Suprapubic skin (tissue), 4 donors: ENCODE measurements around the gene PREX1. TPM values are rescaled to one million over a fixed set of nuclear protein-coding genes. Genes with fewer than 3 reads are reported as not detected.
"Not testable (repeated sequence)": the region's sequence is repeated elsewhere in the genome, so short reads cannot be mapped to it uniquely, and the experiment has no call there.

Experiments used
- DNase-seq, 2 donors: peaks; one replicate each; pipeline ENCODE4 v3.0.0-alpha.2; 2019; ENCODE audit warnings: low spot score in 2 of 2
- H3K27ac ChIP-seq: fragments of 200-600 bp; sonication (generic); one replicate; pipeline ENCODE4 v1.5.1; 2019
- H3K27me3 ChIP-seq: fragments of 200-600 bp; sonication (generic); one replicate; pipeline ENCODE4 v1.5.1; 2019
- H3K36me3 ChIP-seq: fragments of 200-600 bp; sonication (generic); one replicate; pipeline ENCODE4 v1.5.1; 2019
- H3K4me1 ChIP-seq: fragments of 200-600 bp; sonication (generic); one replicate; pipeline ENCODE4 v1.5.1; 2019
- H3K4me3 ChIP-seq: fragments of 200-600 bp; sonication (generic); one replicate; pipeline ENCODE4 v1.5.1; 2019; ENCODE audit warnings: mild to moderate bottlenecking
- H3K9me3 ChIP-seq: fragments of 200-600 bp; sonication (generic); one replicate; pipeline ENCODE4 v1.5.1; 2019
- EP300 ChIP-seq: sonication (generic); formaldehyde crosslinking; IDR thresholded peaks from one replicate; pipeline ENCODE4 v1.6.1; 2017; ENCODE audit warnings: antibody characterized with exemption
- POLR2A ChIP-seq, 2 donors: fragments of 450-650 bp; IDR thresholded peaks; one replicate each; pipeline ENCODE4 v1.6.1; 2017; ENCODE audit warnings: antibody characterized with exemption in 2 of 2, mild to moderate bottlenecking in 2 of 2, moderate library complexity in 2 of 2
- POLR2AphosphoS5 ChIP-seq, 3 donors: sonication (generic); formaldehyde crosslinking; IDR thresholded peaks; one replicate each; pipeline ENCODE4 v1.6.1; 2017; ENCODE audit warnings: antibody characterized with exemption in 3 of 3
- WGBS: methylation state at CpG from one replicate; pipeline ENCODE4 v1.1.5; 2018; 5-methylcytosine and 5-hydroxymethylcytosine counted together
- total RNA-seq, 4 donors: library from RNA; depleted of rRNA; stranded (reverse); fragments of >200 nt; gene quantifications; one replicate each; pipeline ENCODE4 v1.1.0, GENCODE V29; 2016
- TF ChIP-seq, protein P1 (sequence below), 2 donors: fragments of 200-600 bp in 1 of 2; fragments of 450-650 bp in 1 of 2; sonication (generic) in 1 of 2; IDR thresholded peaks; one replicate each; pipeline ENCODE4 v1.5.1; 2016 to 2019; ENCODE audit warnings: antibody characterized with exemption in 2 of 2, mild to moderate bottlenecking in 1 of 2, moderate library complexity in 1 of 2

The PREX1 gene
- total RNA-seq, 4 donors from 2014 or later: 4.7 to 15.1 (median 10.2) TPM

DNA sequence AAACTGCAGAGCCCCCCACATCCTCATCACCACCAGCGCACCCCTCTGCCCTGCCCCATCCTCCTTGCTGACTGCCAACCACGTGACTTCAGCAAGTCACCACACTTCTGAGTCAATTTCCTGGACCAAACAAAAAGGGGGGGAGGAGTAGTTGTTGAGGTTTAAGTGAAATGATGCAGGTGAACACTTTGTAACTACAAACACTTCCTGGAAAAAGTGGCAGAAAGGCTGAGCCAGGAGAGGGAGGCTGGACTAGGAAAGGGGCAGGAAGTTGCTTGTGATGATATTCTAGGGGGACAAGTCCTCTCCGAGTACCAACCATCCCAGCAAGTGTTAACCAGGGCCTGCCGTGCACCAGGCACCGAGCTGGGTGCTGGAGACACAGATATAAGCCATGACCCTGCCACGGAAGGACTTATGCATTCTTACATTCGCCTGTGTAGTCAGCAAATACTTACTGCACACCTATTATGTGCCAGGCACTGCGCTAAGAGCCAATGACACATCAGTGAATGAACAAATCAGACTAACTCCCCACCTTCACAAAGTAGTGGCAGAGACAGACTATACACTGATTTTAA lies 67.3 kb downstream of the PREX1 start:
- H3K36me3 ChIP-seq: no peaks in the 10 kb centered on the region
- no peak overlapping the region for H3K4me3 ChIP-seq
- H3K9me3 ChIP-seq: no peaks in the 10 kb centered on the region
- no peak for DNase-seq
- 52% methylated on average over 8 of the region's 8 CpGs for WGBS
- TF ChIP-seq POLR2AphosphoS5 (IDR thresholded peaks at IDR 0.05): no peak
- no peak for TF ChIP-seq EP300
- TF ChIP-seq POLR2A (IDR thresholded peaks at IDR 0.05): no peak
- TF ChIP-seq, protein P1, sequence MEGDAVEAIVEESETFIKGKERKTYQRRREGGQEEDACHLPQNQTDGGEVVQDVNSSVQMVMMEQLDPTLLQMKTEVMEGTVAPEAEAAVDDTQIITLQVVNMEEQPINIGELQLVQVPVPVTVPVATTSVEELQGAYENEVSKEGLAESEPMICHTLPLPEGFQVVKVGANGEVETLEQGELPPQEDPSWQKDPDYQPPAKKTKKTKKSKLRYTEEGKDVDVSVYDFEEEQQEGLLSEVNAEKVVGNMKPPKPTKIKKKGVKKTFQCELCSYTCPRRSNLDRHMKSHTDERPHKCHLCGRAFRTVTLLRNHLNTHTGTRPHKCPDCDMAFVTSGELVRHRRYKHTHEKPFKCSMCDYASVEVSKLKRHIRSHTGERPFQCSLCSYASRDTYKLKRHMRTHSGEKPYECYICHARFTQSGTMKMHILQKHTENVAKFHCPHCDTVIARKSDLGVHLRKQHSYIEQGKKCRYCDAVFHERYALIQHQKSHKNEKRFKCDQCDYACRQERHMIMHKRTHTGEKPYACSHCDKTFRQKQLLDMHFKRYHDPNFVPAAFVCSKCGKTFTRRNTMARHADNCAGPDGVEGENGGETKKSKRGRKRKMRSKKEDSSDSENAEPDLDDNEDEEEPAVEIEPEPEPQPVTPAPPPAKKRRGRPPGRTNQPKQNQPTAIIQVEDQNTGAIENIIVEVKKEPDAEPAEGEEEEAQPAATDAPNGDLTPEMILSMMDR (IDR thresholded peaks at IDR 0.05): no peak
- peaks cover 6% of the 10 kb centered on the region for H3K4me1 ChIP-seq
- H3K27me3 ChIP-seq: peaks cover 1% of the 10 kb centered on the region
- H3K27ac ChIP-seq: peak overlapping the region; percentile 29

DNA sequence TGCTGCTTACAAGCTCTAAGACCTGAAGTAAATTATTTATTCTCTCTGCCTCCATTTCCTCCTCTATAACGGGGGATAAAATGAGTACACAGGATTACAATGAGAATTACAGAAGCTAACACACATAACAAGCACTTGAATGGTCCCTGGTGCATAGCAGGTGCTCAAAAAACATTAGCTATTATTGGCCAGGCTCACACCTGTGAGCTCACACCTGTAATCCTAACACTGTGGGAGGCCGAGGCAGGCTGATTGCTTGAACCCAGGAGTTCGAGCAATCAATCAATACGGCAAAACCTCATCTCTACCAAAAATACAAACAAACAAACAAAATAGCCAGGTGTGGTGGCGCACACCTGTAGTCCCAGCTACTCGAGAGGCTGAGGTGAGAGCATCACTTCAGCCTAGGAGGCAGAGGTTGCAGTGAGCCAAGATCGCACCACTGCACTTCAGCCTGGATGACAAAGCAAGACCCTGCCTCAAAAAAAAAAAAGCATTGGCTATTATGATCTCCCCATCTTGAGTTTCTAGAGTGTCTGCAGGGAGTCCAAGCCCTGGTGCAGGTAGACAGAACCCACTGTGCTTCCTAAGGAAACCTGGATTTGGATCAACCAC lies 68.1 kb downstream of the PREX1 start:
- TF ChIP-seq, protein P1 (IDR thresholded peaks at IDR 0.05): no peak
- TF ChIP-seq POLR2A (IDR thresholded peaks at IDR 0.05): no peak
- no peak for TF ChIP-seq POLR2AphosphoS5 (IDR thresholded peaks at IDR 0.05)
- no peaks in the 10 kb centered on the region for H3K36me3 ChIP-seq
- 97% methylated on average over 7 of the region's 7 CpGs for WGBS
- H3K27me3 ChIP-seq: no peaks in the 10 kb centered on the region
- H3K27ac ChIP-seq: no peak overlapping the region
- no peaks in the 10 kb centered on the region for H3K9me3 ChIP-seq
- peaks cover 6% of the 10 kb centered on the region for H3K4me1 ChIP-seq
- H3K4me3 ChIP-seq: no peak overlapping the region
- no peak for DNase-seq

DNA sequence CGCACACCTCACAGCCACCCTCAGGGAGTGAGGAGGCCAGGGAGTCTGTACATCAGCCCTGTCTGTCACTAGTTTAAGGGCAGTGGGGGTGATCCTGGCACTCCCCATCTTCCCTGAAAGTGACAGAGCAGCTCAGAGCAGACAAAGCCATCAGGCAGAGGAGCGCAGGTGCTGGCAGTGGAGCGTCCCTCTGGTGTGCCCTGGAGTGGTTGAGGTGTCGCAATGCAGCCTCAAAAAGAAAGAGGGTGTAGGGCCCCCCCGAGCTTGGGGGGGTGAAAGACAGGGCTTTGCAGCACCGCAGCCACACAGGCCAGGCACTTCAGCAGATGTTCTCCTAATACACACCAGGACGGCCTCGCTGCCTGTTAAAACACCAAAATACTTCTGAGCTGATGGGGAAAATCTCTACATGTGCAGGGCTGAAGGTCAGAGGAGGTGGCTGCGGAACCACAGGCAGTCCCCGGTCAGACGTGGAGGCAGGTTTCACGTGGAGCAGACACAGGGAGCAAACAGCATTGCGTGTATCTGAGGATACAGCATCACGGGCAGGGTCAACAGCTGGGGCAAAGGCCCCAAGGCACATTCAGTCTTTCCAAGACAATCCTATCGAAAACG lies 69.5 kb downstream of the PREX1 start:
- no peak for TF ChIP-seq EP300
- TF ChIP-seq, protein P1 (IDR thresholded peaks at IDR 0.05): no peak
- TF ChIP-seq POLR2A (IDR thresholded peaks at IDR 0.05): no peak
- no peak for TF ChIP-seq POLR2AphosphoS5 (IDR thresholded peaks at IDR 0.05)
- Histone ChIP-seq H3K27ac (no peak overlapping the region), H3K36me3 (no peaks in the 10 kb centered on the region), H3K9me3 (no peaks in the 10 kb centered on the region), H3K4me3 (no peak overlapping the region), H3K4me1 (peaks cover 6% of the 10 kb centered on the region), H3K27me3 (no peaks in the 10 kb centered on the region)
- 58% methylated on average over 15 of the region's 16 CpGs for WGBS
- no peak for DNase-seq

DNA sequence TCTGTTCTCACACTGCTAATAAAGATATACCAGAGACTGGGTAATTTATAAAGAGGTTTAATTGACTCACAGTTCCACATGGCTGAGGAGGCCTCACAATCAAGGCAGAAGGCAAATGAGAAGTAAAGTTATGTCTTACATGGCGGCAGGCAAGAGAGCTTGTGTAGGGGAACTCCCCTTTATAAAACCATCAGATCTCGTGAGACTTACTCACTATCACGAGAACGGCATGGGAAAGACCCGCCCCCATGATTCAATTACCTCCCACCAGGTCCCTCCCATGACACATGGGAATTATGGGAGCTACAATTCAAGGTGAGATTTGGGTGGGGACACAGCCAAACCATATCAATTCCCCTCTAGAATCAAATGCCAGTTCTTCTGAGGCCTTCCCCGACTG lies 71.0 kb downstream of the PREX1 start:
- not testable (repeated sequence) for H3K4me1 ChIP-seq, H3K4me3 ChIP-seq, H3K9me3 ChIP-seq, H3K27ac ChIP-seq, H3K27me3 ChIP-seq, H3K36me3 ChIP-seq
- 90% methylated on average over 6 of the region's 6 CpGs for WGBS
- peak in 1 of 2 donors; percentile 13 for DNase-seq

DNA sequence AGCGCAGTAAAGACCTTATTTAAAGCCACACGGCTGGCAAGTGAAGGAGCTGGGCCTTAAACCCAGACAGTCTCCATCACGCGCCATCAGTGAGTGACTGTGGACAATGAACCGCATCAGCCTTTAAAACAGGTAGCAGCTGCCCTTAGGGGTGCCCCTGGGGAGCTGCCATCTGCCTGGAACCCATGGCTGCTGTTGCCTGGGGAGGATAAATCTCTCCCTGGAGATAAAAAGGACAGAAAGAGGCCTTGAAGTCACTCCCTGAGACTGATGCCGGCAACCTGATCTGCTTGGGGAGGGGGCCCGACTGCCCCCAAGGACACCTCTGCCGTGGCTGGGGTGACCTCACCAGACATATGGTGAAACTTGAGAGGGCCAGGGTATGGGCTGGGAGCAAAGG lies 73.5 kb downstream of the PREX1 start:
- Histone ChIP-seq H3K36me3 (no peaks in the 10 kb centered on the region), H3K9me3 (no peaks in the 10 kb centered on the region), H3K4me3 (no peak overlapping the region), H3K27ac (no peak overlapping the region), H3K4me1 (no peaks in the 10 kb centered on the region), H3K27me3 (peaks cover 3% of the 10 kb centered on the region)
- no peak for DNase-seq
- TF ChIP-seq EP300 (no peak), POLR2A (IDR thresholded peaks at IDR 0.05) (no peak), POLR2AphosphoS5 (IDR thresholded peaks at IDR 0.05) (no peak)
- TF ChIP-seq, protein P1 (IDR thresholded peaks at IDR 0.05): no peak
- 81% methylated on average over 8 of the region's 8 CpGs for WGBS
